Naive B cell (primary cell): ENCODE data around the gene FLNC. TPM values are rescaled to one million over a fixed set of nuclear protein-coding genes. Genes with fewer than 3 reads are reported as not detected.

Source experiments
- ATAC-seq, 2 donors: fragments of 150-1000 bp; cut with Tn5 transposase; 2 replicates each; pipeline ENCODE4 v1.10.0; 2021; ENCODE audit warnings: low read depth in 2 of 2, mild to moderate bottlenecking in 2 of 2, moderate library complexity in 2 of 2
- DNase-seq: peaks from one replicate; pipeline ENCODE4 v3.0.0; 2022
- H3K27ac Mint-ChIP-seq, 6 donors: one replicate each; pipeline ENCODE4 v1.8.0; 2020 to 2022; ENCODE audit warnings: mild to moderate bottlenecking in 6 of 6, mixed read lengths in 6 of 6, moderate library complexity in 5 of 6, inconsistent platforms in 2 of 6
- H3K27me3 Mint-ChIP-seq, 3 donors: one replicate each; pipeline ENCODE4 v1.8.0; 2021 to 2022; ENCODE audit warnings: mixed read lengths in 3 of 3, mild to moderate bottlenecking in 1 of 3
- H3K36me3 Mint-ChIP-seq, 2 donors: one replicate each; pipeline ENCODE4 v1.8.0; 2020 to 2022; ENCODE audit warnings: mixed read lengths in 2 of 2, inconsistent platforms in 1 of 2, mild to moderate bottlenecking in 1 of 2
- H3K4me1 Mint-ChIP-seq, 3 donors: one replicate each; pipeline ENCODE4 v1.8.0; 2020 to 2022; ENCODE audit warnings: mixed read lengths in 3 of 3, inconsistent platforms in 1 of 3, mild to moderate bottlenecking in 1 of 3, moderate library complexity in 1 of 3
- H3K4me3 Mint-ChIP-seq, 8 donors: one replicate each; pipeline ENCODE4 v1.8.0; 2020 to 2022; ENCODE audit warnings: mild to moderate bottlenecking in 8 of 8, mixed read lengths in 8 of 8, moderate library complexity in 8 of 8, inconsistent platforms in 2 of 8
- H3K9me3 Mint-ChIP-seq, 7 donors: one replicate each; pipeline ENCODE4 v1.8.0; 2020 to 2022; ENCODE audit warnings: mixed read lengths in 7 of 7, mild to moderate bottlenecking in 5 of 7, inconsistent platforms in 2 of 7, moderate library complexity in 1 of 7
- polyA plus RNA-seq, 6 donors: library from polyadenylated mRNA; unstranded; fragments of 300-500 nt; fragmentation: Illumina TruSeq; gene quantifications; one replicate each; pipeline ENCODE4 v1.2.3, GENCODE V29; 2021; ENCODE audit warnings: low read depth in 6 of 6

The FLNC gene
- polyA plus RNA-seq, 6 donors from 2014 or later = not detected

DNA sequence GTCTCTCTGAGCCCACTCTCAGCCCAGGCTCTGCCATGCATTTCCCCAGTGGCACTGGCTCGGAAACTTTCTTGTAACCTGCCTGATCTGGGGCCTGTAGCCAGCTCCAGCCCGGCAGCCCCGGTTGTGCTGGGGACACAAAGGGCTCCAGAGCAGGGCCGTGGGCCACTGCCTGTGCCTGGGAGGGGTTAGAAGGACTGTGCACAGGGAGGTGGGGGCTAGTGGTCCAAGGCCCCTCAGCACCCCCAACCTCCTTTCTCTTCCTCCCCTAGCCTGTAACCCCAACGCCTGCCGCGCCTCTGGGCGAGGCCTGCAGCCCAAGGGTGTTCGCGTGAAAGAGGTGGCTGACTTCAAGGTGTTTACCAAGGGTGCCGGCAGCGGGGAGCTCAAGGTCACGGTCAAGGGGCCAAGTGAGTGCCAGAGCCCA is 9.6 kb downstream of the FLNC start:
- Mint-ChIP-seq H3K4me1 (peaks cover 0 to 6% (median 0%) of the 10 kb centered on the region in 3 donors), H3K9me3 (no peaks in the 10 kb centered on the region), H3K27ac (no peak overlapping the region), H3K4me3 (no peak overlapping the region), H3K27me3 (peaks cover 0 to 11% (median 0%) of the 10 kb centered on the region in 3 donors), H3K36me3 (no peaks in the 10 kb centered on the region)
- DNase-seq (no peak), ATAC-seq (no peak)

DNA sequence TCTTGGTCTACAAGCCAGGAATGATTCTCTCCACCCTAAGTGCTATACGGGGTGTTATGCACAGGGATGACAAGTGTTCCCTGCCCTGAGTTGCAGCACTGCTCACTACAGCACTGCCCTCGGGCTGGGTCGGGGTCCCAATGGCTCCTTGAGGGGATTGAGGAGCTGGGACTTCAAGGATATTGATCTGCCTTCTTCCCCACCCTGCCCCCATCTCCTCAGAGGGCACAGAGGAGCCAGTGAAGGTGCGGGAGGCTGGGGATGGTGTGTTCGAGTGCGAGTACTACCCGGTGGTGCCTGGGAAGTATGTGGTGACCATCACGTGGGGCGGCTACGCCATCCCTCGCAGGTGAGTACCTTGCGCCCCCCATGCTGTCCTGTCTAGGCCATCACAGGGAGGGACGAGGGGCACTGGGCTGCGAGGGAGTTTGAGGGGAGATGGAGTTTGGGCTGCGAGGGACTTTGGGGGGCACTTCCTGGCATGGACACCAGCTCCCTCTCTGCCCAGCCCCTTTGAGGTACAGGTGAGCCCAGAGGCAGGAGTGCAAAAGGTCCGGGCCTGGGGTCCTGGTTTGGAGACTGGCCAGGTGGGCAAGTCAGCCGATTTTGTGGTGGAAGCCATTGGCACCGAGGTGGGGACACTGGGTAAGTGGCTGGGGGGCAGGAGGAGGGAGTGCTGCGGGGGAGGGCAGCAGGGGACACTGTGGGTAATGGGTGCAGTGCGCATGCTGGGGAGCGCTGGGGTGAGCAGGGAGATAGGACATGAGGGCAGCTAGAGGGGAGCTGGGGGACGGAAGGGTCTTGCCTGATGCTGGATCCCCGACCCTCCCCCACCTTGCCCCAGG is 10.3 kb downstream of the FLNC start:
- ATAC-seq = no peak
- Mint-ChIP-seq H3K27ac (peak overlapping the region in 1 of 6 donors; percentile 39), H3K4me3 (no peak overlapping the region)

DNA sequence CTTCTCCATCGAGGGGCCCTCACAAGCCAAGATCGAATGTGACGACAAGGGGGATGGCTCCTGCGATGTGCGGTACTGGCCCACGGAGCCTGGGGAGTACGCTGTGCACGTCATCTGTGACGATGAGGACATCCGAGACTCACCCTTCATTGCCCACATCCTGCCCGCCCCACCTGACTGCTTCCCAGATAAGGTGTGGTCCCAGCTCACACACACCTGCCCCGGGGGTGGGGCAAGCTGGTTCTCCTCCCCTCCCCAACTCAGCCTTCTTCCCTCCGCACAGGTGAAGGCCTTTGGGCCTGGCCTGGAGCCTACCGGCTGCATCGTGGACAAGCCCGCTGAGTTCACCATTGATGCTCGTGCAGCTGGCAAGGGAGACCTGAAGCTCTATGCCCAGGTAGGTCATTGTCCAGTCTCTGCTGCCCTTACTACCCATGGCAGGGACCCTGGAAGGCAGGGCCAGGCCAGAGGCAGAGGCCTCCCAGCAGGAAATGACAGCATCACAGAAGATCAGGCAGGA is 11.0 kb downstream of the FLNC start:
- no peaks in the 10 kb centered on the region for H3K9me3 Mint-ChIP-seq
- H3K4me3 Mint-ChIP-seq = no peak overlapping the region
- peaks cover 0 to 6% (median 0%) of the 10 kb centered on the region in 3 donors for H3K4me1 Mint-ChIP-seq
- peaks cover 0 to 6% (median 0%) of the 10 kb centered on the region in 3 donors for H3K27me3 Mint-ChIP-seq
- peak; percentile 24 to 72 for ATAC-seq
- DNase-seq = no peak
- H3K27ac Mint-ChIP-seq = peak overlapping the region in 2 of 6 donors; percentile 15 to 39
- no peaks in the 10 kb centered on the region for H3K36me3 Mint-ChIP-seq

More for the DNA sequence above, 10.3 kb downstream of the FLNC start:
- peaks cover 0 to 6% (median 0%) of the 10 kb centered on the region in 3 donors for H3K4me1 Mint-ChIP-seq
- no peaks in the 10 kb centered on the region for H3K36me3 Mint-ChIP-seq
- DNase-seq = no peak
- no peaks in the 10 kb centered on the region for H3K9me3 Mint-ChIP-seq
- H3K27me3 Mint-ChIP-seq = peaks cover 0 to 6% (median 0%) of the 10 kb centered on the region in 3 donors

DNA sequence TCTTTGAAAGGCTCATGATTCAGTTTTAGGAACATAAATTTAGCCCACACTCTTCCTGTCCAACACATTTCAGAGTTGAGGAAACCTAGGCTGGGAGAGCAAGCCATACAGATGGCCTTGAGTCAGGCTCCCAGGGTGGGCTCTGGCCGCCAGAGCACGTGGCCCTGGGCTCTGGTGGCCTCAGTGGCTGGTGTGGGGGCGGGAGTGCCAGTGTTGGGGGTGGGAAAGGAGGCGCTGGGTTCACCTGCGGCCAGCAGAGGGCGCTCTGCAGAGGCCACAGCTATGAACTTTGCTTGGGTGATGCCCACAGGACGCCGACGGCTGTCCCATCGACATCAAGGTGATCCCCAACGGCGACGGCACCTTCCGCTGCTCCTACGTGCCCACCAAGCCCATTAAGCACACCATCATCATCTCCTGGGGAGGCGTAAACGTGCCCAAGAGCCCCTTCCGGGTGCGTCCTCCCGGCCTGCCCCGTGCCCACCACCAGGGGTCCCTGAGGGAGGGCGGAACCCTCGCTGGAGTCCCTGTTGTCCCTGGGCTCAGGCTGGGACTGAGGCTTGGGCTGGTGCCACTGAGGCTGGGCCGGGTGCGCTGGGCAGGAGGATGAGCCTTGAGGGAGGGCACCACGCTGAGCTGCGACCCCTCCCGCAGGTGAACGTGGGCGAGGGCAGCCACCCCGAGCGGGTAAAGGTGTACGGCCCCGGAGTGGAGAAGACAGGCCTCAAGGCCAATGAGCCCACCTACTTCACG is 11.9 kb downstream of the FLNC start:
- DNase-seq (peak; percentile 36), ATAC-seq (peak; percentile 60 to 76)
- Mint-ChIP-seq H3K36me3 (no peaks in the 10 kb centered on the region), H3K27me3 (no peaks in the 10 kb centered on the region), H3K4me3 (peak overlapping the region in 3 of 8 donors; percentile 24 to 52 (median 38)), H3K9me3 (no peaks in the 10 kb centered on the region), H3K4me1 (peaks cover 0 to 6% (median 0%) of the 10 kb centered on the region in 3 donors), H3K27ac (no peak overlapping the region)

DNA sequence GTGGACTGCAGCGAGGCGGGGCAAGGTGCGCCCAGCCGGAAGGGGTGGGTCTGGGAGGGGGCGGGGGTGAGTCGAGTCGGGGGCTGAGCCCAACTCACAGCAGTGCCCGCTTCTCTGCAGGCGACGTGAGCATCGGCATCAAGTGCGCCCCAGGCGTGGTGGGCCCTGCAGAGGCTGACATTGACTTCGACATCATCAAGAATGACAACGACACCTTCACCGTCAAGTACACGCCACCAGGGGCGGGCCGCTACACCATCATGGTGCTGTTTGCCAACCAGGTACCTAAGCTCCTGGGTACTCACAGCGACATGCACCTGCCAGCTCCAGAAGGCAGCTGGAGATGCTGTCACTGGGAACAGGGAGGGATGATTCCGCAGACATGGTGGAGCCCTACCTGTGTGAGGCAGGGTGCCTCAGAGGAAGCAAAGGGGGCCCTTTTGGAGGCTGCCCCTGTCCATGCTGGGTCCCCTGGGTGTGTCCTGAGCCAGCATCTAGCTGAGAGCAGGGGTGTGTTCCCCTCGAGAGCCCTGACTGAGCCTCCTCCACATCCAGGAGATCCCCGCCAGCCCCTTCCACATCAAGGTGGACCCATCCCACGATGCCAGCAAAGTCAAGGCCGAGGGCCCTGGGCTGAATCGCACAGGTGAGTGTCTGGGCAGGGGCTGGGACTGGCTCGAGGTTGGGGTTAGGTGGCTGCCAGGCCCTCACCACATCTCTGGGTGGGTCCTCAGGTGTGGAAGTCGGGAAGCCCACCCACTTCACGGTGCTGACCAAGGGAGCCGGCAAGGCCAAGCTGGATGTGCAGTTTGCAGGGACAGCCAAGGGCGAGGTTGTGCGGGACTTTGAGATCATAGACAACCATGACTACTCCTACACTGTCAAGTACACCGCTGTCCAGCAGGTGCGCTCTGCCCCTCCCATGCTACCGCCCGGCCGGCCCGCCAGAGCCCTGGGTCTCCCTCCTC is 12.8 kb downstream of the FLNC start:
- H3K36me3 Mint-ChIP-seq = no peaks in the 10 kb centered on the region
- ATAC-seq = no peak
- peaks cover 0 to 6% (median 0%) of the 10 kb centered on the region in 3 donors for H3K4me1 Mint-ChIP-seq
- no peaks in the 10 kb centered on the region for H3K27me3 Mint-ChIP-seq
- no peak overlapping the region for H3K27ac Mint-ChIP-seq
- DNase-seq = no peak
- H3K4me3 Mint-ChIP-seq = no peak overlapping the region
- no peaks in the 10 kb centered on the region for H3K9me3 Mint-ChIP-seq

DNA sequence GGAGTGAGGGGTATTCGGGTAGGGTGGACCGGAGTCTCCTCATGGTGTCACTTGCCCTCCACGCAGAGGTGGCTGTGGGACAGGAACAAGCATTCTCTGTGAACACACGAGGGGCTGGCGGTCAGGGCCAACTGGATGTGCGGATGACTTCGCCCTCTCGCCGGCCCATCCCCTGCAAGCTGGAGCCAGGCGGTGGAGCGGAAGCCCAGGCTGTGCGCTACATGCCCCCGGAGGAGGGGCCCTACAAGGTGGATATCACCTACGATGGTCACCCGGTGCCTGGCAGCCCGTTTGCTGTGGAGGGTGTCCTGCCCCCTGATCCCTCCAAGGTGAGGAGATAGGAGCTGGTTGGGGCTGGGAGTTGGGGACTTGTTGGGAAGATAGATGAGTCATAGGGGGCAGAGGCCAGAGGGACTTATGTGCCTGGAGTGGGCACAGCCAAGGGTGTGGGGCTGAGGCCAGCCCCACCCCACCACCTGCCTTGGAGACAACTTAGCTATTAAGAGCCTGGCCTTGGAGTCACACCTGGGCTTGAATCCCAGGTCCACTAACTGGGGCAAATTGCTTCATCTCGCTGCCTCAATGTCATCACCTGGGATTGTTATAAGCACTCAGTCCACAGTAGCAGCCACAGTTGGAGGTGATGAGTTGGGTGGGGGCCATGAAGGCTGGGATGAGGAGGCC is 13.9 kb downstream of the FLNC start:
- H3K4me1 Mint-ChIP-seq = peaks cover 0 to 6% (median 0%) of the 10 kb centered on the region in 3 donors
- no peaks in the 10 kb centered on the region for H3K9me3 Mint-ChIP-seq
- H3K27ac Mint-ChIP-seq = no peak overlapping the region
- H3K36me3 Mint-ChIP-seq = no peaks in the 10 kb centered on the region
- ATAC-seq (no peak), DNase-seq (no peak)
- no peaks in the 10 kb centered on the region for H3K27me3 Mint-ChIP-seq
- H3K4me3 Mint-ChIP-seq = no peak overlapping the region

DNA sequence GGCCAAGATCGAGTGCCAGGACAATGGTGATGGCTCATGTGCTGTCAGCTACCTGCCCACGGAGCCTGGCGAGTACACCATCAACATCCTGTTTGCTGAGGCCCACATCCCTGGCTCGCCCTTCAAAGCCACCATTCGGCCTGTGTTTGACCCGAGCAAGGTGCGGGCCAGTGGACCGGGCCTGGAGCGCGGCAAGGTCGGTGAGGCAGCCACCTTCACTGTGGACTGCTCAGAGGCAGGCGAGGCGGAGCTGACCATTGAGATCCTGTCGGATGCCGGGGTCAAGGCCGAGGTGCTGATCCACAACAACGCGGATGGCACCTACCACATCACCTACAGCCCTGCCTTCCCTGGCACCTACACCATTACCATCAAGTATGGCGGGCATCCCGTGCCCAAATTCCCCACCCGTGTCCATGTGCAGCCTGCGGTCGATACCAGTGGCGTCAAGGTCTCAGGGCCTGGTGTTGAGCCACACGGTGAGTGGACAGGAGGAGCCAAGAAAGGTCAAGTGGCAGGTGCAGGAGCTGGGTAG is 14.6 kb downstream of the FLNC start:
- no peaks in the 10 kb centered on the region for H3K36me3 Mint-ChIP-seq
- no peaks in the 10 kb centered on the region for H3K9me3 Mint-ChIP-seq
- H3K4me3 Mint-ChIP-seq = no peak overlapping the region
- no peak for DNase-seq
- H3K27ac Mint-ChIP-seq = no peak overlapping the region
- peaks cover 0 to 6% (median 0%) of the 10 kb centered on the region in 3 donors for H3K4me1 Mint-ChIP-seq
- no peak for ATAC-seq
- H3K27me3 Mint-ChIP-seq = peaks cover 0 to under 1% (median 0%) of the 10 kb centered on the region in 3 donors

DNA sequence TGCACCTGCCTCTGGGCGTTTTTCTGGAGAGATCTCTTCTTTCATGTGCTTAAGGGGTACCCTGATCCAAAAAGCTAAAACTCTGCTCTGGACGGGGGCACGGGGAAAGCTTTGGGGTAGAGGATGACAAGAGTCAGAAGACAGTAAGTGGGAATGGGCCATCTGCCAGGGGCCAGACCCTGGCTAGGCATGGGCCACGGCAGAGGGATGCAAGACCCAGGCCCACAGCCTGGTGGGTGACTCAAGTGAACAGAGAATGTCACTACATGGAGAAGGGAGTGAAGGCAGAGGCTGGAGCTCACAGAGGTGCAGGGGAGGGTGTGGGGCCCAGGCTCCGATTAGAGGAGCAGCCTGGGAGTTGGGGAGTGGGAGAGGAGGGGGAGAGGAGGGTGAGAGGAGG is 15.3 kb downstream of the FLNC start:
- Mint-ChIP-seq H3K27ac (no peak overlapping the region), H3K4me3 (no peak overlapping the region), H3K27me3 (peaks cover 0 to 5% (median 0%) of the 10 kb centered on the region in 3 donors), H3K9me3 (no peaks in the 10 kb centered on the region), H3K36me3 (no peaks in the 10 kb centered on the region), H3K4me1 (peaks cover 0 to 6% (median 0%) of the 10 kb centered on the region in 3 donors)
- ATAC-seq (no peak), DNase-seq (no peak)

DNA sequence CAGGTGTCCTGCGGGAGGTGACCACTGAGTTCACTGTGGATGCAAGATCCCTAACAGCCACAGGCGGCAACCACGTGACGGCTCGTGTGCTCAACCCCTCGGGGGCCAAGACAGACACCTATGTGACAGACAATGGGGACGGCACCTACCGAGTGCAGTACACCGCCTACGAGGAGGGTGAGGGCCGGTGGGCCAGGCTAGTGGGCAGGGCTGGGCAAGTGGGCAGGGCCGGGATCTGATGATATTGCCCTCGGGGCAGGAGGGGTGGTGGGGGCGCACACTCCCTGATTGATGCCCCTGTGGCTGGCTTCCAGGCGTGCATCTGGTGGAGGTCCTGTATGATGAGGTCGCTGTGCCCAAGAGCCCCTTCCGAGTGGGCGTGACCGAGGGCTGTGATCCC is 15.8 kb downstream of the FLNC start:
- DNase-seq (no peak), ATAC-seq (no peak)
- H3K36me3 Mint-ChIP-seq = no peaks in the 10 kb centered on the region
- H3K27ac Mint-ChIP-seq = no peak overlapping the region
- no peak overlapping the region for H3K4me3 Mint-ChIP-seq
- H3K9me3 Mint-ChIP-seq = no peaks in the 10 kb centered on the region
- H3K27me3 Mint-ChIP-seq = peaks cover 0 to 5% (median 0%) of the 10 kb centered on the region in 3 donors
- H3K4me1 Mint-ChIP-seq = peaks cover 0 to 6% (median 0%) of the 10 kb centered on the region in 3 donors

DNA sequence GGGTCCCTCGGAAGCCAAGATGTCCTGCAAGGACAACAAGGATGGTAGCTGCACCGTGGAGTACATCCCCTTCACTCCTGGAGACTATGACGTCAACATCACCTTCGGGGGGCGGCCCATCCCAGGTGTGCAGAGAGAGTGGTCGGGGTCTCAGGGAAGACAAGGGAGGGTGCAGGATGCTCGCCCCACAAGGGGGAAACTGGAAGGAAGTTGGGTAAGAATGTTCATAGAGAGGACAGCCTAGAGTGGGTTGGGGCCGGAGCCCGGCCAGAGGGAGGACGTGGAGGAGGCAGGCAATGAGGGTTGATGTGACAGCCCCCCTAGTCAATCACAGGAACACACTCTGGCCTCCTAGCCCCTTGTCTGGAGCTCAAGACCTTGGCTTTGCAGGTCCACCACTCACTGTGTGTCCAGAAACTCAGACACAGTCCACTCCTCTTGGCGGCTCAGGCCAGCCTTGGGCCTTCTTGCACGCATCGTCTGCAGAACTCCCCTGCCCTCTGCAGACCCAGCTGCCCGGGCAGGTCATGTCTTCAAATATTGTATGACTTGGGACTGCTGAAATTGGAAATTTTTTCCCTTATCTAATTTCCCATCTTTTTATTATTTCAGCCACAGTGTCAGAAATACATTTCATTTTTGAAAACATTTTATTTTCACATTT is 16.7 kb downstream of the FLNC start:
- DNase-seq (no peak), ATAC-seq (no peak)
- Mint-ChIP-seq H3K4me1 (peaks cover 0 to 4% (median 0%) of the 10 kb centered on the region in 3 donors), H3K36me3 (no peaks in the 10 kb centered on the region), H3K27me3 (peaks cover 0 to 5% (median 0%) of the 10 kb centered on the region in 3 donors), H3K4me3 (no peak overlapping the region), H3K9me3 (no peaks in the 10 kb centered on the region), H3K27ac (peak overlapping the region in 1 of 6 donors; percentile 10)

DNA sequence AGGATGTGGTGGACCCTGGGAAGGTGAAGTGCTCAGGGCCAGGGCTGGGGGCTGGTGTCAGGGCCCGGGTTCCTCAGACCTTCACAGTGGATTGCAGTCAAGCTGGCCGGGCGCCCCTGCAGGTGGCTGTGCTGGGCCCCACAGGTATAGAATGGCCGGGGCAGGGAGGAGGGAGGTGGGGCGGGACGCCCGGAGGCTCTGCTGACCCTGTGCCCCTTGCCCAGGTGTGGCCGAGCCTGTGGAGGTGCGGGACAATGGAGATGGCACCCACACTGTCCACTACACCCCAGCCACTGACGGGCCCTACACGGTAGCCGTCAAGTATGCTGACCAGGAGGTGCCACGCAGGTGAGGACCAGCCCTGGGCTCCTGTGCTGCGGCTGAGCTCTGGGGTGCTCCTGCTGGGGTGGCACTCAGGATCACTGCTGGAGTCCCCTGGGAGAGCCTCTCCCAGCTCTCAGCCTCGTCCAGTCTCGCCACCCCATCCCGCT is 17.6 kb downstream of the FLNC start:
- peaks cover 0 to 5% (median 0%) of the 10 kb centered on the region in 3 donors for H3K27me3 Mint-ChIP-seq
- DNase-seq (no peak), ATAC-seq (no peak)
- H3K36me3 Mint-ChIP-seq = no peaks in the 10 kb centered on the region
- no peaks in the 10 kb centered on the region for H3K4me1 Mint-ChIP-seq
- H3K4me3 Mint-ChIP-seq = no peak overlapping the region
- H3K9me3 Mint-ChIP-seq = no peaks in the 10 kb centered on the region
- H3K27ac Mint-ChIP-seq = peak overlapping the region in 1 of 6 donors; percentile 47
